Ovary (tissue), 9 donors: Measurements from ENCODE around the gene NUCB1. TPM values are rescaled to one million over a fixed set of nuclear protein-coding genes. Genes with fewer than 3 reads are reported as not detected.

Experiments
- DNase-seq, 5 donors: peaks; one replicate each; pipeline ENCODE4 v3.0.0-alpha.2; 2019 to 2020
- H3K27ac ChIP-seq, 2 donors: fragments of 200-600 bp; one replicate each; pipeline versions ENCODE4 v1.5.1 to v1.8.0; 2019 to 2022
- H3K27me3 ChIP-seq: fragments of 200-600 bp; one replicate; pipeline ENCODE4 v1.8.0; 2022
- H3K36me3 ChIP-seq: fragments of 200-600 bp; sonication (generic); one replicate; pipeline ENCODE4 v1.5.1; 2019
- H3K4me1 ChIP-seq: one replicate; pipeline ENCODE4 v1.8.1; 2013; ENCODE audit warnings: mild to moderate bottlenecking, moderate library complexity; ENCODE audit not compliant: insufficient read depth
- H3K4me3 ChIP-seq: fragments of 200-600 bp; sonication (generic); one replicate; pipeline ENCODE4 v1.5.1; 2017
- H3K9me3 ChIP-seq, 2 donors: fragments of 200-600 bp in 1 of 2; sonication (generic) in 1 of 2; one replicate each; pipeline versions ENCODE4 v1.5.1 to v1.8.1; 2013 to 2019; ENCODE audit warnings: mild to moderate bottlenecking in 1 of 2, moderate library complexity in 1 of 2
- CTCF ChIP-seq, 3 donors: fragments of 450-650 bp in 2 of 3; fragments of 200-600 bp in 1 of 3; IDR thresholded peaks; one replicate each; pipeline versions ENCODE4 v1.5.1 to v1.8.0; 2016 to 2022; ENCODE audit warnings: antibody characterized with exemption in 3 of 3, mild to moderate bottlenecking in 1 of 3
- EP300 ChIP-seq: sonication (generic); formaldehyde crosslinking; IDR thresholded peaks from one replicate; pipeline ENCODE4 v1.6.1; 2017; ENCODE audit warnings: antibody characterized with exemption
- POLR2A ChIP-seq: fragments of 450-650 bp; IDR thresholded peaks from one replicate; pipeline ENCODE4 v1.6.1; 2017; ENCODE audit warnings: antibody characterized with exemption, mild to moderate bottlenecking, moderate library complexity
- WGBS, 3 donors: extraction: QIAGEN DNeasy Blood & Tissue Kit in 1 of 3; methylation state at CpG; one replicate each; pipeline versions ENCODE4 v1.1.5 to v1.1.7; 2013 to 2017; 5-methylcytosine and 5-hydroxymethylcytosine counted together
- intact Hi-C, 4 donors: fragments of 100-400 bp; cut with DNase I; formaldehyde crosslinking; loops; one replicate each; pipeline versions ENCODE4 v1.11.0 to v1.15.1; 2022 to 2023
- polyA plus RNA-seq, 2 donors: library from polyadenylated mRNA; stranded (reverse); fragments of 200-250 nt in 1 of 2; fragments of 350-450 nt in 1 of 2; fragmentation: Illumina TruSeq in 1 of 2; extraction: RNeasy Lipid Tissue Mini Kit (QIAGEN cat#74804) in 1 of 2; gene quantifications; one replicate each; pipeline ENCODE4 v1.2.3, GENCODE V29; 2013 to 2014
- total RNA-seq, 7 donors: library from RNA; depleted of rRNA in 2 of 7; stranded (reverse); fragments of >200 nt in 2 of 7; fragmentation: NEBNext Ultra II Directional in 3 of 7; extraction: Animal tissue kit (Norgen Biotek cat#: 25700) in 3 of 7; gene quantifications; one replicate each; pipeline versions ENCODE4 v1.1.0 to v1.2.4, GENCODE V29; 2016 to 2023
- donor health status: DM: no; HTN: no; CAD: no; lungs with moderate emphysema.
- donor health status: DM: no; HTN: no; CAD: no.
- donor health status: Bipolar disorder and iron deficiency.
- donor health status: DM: yes; HTN: yes; CAD: no.
- donor health status: DM: no; HTN: no; CAD: no.
- donor health status: DM: yes; HTN: yes; CAD: no.

Gene NUCB1
- total and polyA plus RNA-seq, 9 donors: 128 to 249 (median 189) TPM

GRCh38 chr19:48962029-48962848 is 62.1 kb downstream of the NUCB1 start:
- Histone ChIP-seq H3K27me3 (no peaks in the 10 kb centered on the region), H3K27ac (peak overlapping the region; percentile 25 to 88), H3K4me1 (peaks cover 10% of the 10 kb centered on the region), H3K36me3 (no peaks in the 10 kb centered on the region), H3K4me3 (no peak overlapping the region), H3K9me3 (no peaks in the 10 kb centered on the region)
- intact Hi-C loops: loop anchor here in 3 of 4 donors (2.0 to 10.0 kb wide), 4 partner anchors 57 to 167 kb away; partner anchors contain the start of genes NUCB1 (in 2 of the 3) and PPP1R15A (in 1 of the 3)
- peak in 3 of 5 donors; percentile 43 to 53 (median 45) for DNase-seq
- no peak for TF ChIP-seq CTCF (IDR thresholded peaks at IDR 0.05)
- no peak for TF ChIP-seq POLR2A
- TF ChIP-seq EP300: no peak
- WGBS, 3 donors: 70 to 72% (median 71%) methylated on average over 22 of the region's 22 CpGs

GRCh38 chr19:48962849-48963165 is 62.7 kb downstream of the NUCB1 start:
- peaks cover 10% of the 10 kb centered on the region for H3K4me1 ChIP-seq
- H3K27ac ChIP-seq: peak overlapping the region; percentile 87 to 88
- TF ChIP-seq EP300 (no peak), POLR2A (no peak), CTCF (IDR thresholded peaks at IDR 0.05) (no peak)
- intact Hi-C loops: loop anchor here in 3 of 4 donors (2.0 to 10.0 kb wide), 4 partner anchors 58 to 168 kb away; partner anchors contain the start of genes NUCB1 (in 2 of the 3) and PPP1R15A (in 1 of the 3)
- no peaks in the 10 kb centered on the region for H3K9me3 ChIP-seq
- no peak for DNase-seq
- no peaks in the 10 kb centered on the region for H3K36me3 ChIP-seq
- no peak overlapping the region for H3K4me3 ChIP-seq
- no peaks in the 10 kb centered on the region for H3K27me3 ChIP-seq
- WGBS, 3 donors: 63 to 70% (median 70%) methylated on average over 7 of the region's 7 CpGs

- H3K9me3 ChIP-seq: no peaks in the 10 kb centered on the region
- intact Hi-C loops: loop anchor here in 3 of 4 donors (2.0 to 10.0 kb wide), 4 partner anchors 59 to 169 kb away; partner anchors contain the start of genes NUCB1 (in 2 of the 3) and PPP1R15A (in 1 of the 3)
- peaks cover 10% of the 10 kb centered on the region for H3K4me1 ChIP-seq
- peak; percentile 83 to 87 (median 86) for DNase-seq
- H3K27me3 ChIP-seq: no peaks in the 10 kb centered on the region
- 17 to 22% (median 22%) methylated on average over 28 of the region's 28 CpGs for WGBS, 3 donors
- TF ChIP-seq EP300 (no peak), POLR2A (peak; percentile 59)
- peak overlapping the region; percentile 87 to 88 for H3K27ac ChIP-seq
- peak overlapping the region; percentile 30 for H3K4me3 ChIP-seq
- no peaks in the 10 kb centered on the region for H3K36me3 ChIP-seq
Measured at GRCh38 chr19:48963371-48964204, 63.5 kb downstream of the NUCB1 start.

- no peaks in the 10 kb centered on the region for H3K36me3 ChIP-seq
- H3K9me3 ChIP-seq: no peaks in the 10 kb centered on the region
- peak in 2 of 5 donors; percentile 41 to 51 for DNase-seq
- H3K4me3 ChIP-seq: peak overlapping the region; percentile 30
- WGBS, 3 donors: 25 to 33% (median 29%) methylated on average over 19 of the region's 19 CpGs
- no peaks in the 10 kb centered on the region for H3K27me3 ChIP-seq
- H3K4me1 ChIP-seq: peaks cover 10% of the 10 kb centered on the region
- H3K27ac ChIP-seq: peak overlapping the region; percentile 87 to 88
- TF ChIP-seq EP300 (no peak), POLR2A (no peak), CTCF (IDR thresholded peaks at IDR 0.05) (no peak)
- intact Hi-C loops: loop anchor here in 3 of 4 donors (5.0 to 10.0 kb wide), 5 partner anchors 60 to 317 kb away; partner anchors contain the start of genes CA11 (in 1 of the 3), NUCB1 (in 1 of the 3) and PPP1R15A (in 1 of the 3)
Measured at GRCh38 chr19:48964205-48965039, 64.3 kb downstream of the NUCB1 start.
